ENCODE measurements around the gene UBQLN4. TPM values are rescaled to one million over a fixed set of nuclear protein-coding genes. Genes with fewer than 3 reads are reported as not detected.

UBQLN4 gene
- 12.4 and 36.6 TPM in 2 replicates for total RNA-seq (2014; rRNA removed; shearing (Covaris generic); ENCODE audit: low replicate concordance)

GRCh38 chr1:156053768-156054499 lies at the start of gene UBQLN4:
TSS of gene UBQLN4 (minus strand) at chr1:156053798. CDS start at chr1:156053701, 97 bp downstream.
- in situ Hi-C loops (cut with HindIII; ENCODE audit: low pct_unique_long_range_greater_than_20kb, low sequenced_read_pairs): no loop called here
- DNase-seq (ENCODE audit: low read depth): peak; percentile 49

GRCh38 chr1:156102633-156103511 lies 49.3 kb upstream of the UBQLN4 start:
- in situ Hi-C loops (cut with HindIII; ENCODE audit: low pct_unique_long_range_greater_than_20kb, low sequenced_read_pairs): no loop called here
- no peak for DNase-seq (ENCODE audit: low read depth)

GRCh38 chr1:156101880-156102279 lies 48.3 kb upstream of the UBQLN4 start:
- in situ Hi-C loops (cut with HindIII; ENCODE audit: low pct_unique_long_range_greater_than_20kb, low sequenced_read_pairs): no loop called here
- no peak for DNase-seq (ENCODE audit: low read depth)

GRCh38 chr1:156100205-156100995 lies 46.8 kb upstream of the UBQLN4 start:
- DNase-seq (ENCODE audit: low read depth): no peak

GRCh38 chr1:156099282-156099681 lies 45.7 kb upstream of the UBQLN4 start:
- DNase-seq (ENCODE audit: low read depth): no peak
- in situ Hi-C loops (cut with HindIII; ENCODE audit: low pct_unique_long_range_greater_than_20kb, low sequenced_read_pairs): no loop called here

More at GRCh38 chr1:156100205-156100995, 46.8 kb upstream of the UBQLN4 start:
- in situ Hi-C loops (cut with HindIII; ENCODE audit: low pct_unique_long_range_greater_than_20kb, low sequenced_read_pairs): no loop called here

- in situ Hi-C loops (cut with HindIII; ENCODE audit: low pct_unique_long_range_greater_than_20kb, low sequenced_read_pairs): no loop called here
- DNase-seq (ENCODE audit: low read depth): no peak
Measured at GRCh38 chr1:156098784-156099183, 45.2 kb upstream of the UBQLN4 start.

- DNase-seq (ENCODE audit: low read depth): no peak
- in situ Hi-C loops (cut with HindIII; ENCODE audit: low pct_unique_long_range_greater_than_20kb, low sequenced_read_pairs): no loop called here
Measured at GRCh38 chr1:156097499-156098178, 44.0 kb upstream of the UBQLN4 start.

GRCh38 chr1:156096640-156097391 lies 43.2 kb upstream of the UBQLN4 start:
- in situ Hi-C loops (cut with HindIII; ENCODE audit: low pct_unique_long_range_greater_than_20kb, low sequenced_read_pairs): no loop called here
- DNase-seq (ENCODE audit: low read depth): peak; percentile 80

- in situ Hi-C loops (cut with HindIII; ENCODE audit: low pct_unique_long_range_greater_than_20kb, low sequenced_read_pairs): no loop called here
- DNase-seq (ENCODE audit: low read depth): no peak
Measured at GRCh38 chr1:156095906-156096508, 42.4 kb upstream of the UBQLN4 start.

GRCh38 chr1:156091610-156092009 lies 38.0 kb upstream of the UBQLN4 start:
- in situ Hi-C loops (cut with HindIII; ENCODE audit: low pct_unique_long_range_greater_than_20kb, low sequenced_read_pairs): no loop called here
- DNase-seq (ENCODE audit: low read depth): no peak

GRCh38 chr1:156090840-156091188 lies 37.2 kb upstream of the UBQLN4 start:
- in situ Hi-C loops (cut with HindIII; ENCODE audit: low pct_unique_long_range_greater_than_20kb, low sequenced_read_pairs): no loop called here
- DNase-seq (ENCODE audit: low read depth): peak; percentile 59

GRCh38 chr1:156090138-156090839 lies 36.7 kb upstream of the UBQLN4 start:
- in situ Hi-C loops (cut with HindIII; ENCODE audit: low pct_unique_long_range_greater_than_20kb, low sequenced_read_pairs): no loop called here
- no peak for DNase-seq (ENCODE audit: low read depth)

- DNase-seq (ENCODE audit: low read depth): no peak
- in situ Hi-C loops (cut with HindIII; ENCODE audit: low pct_unique_long_range_greater_than_20kb, low sequenced_read_pairs): no loop called here
Measured at GRCh38 chr1:156089704-156090103, 36.1 kb upstream of the UBQLN4 start.

GRCh38 chr1:156086256-156086662 lies 32.7 kb upstream of the UBQLN4 start:
- no peak for DNase-seq (ENCODE audit: low read depth)
- in situ Hi-C loops (cut with HindIII; ENCODE audit: low pct_unique_long_range_greater_than_20kb, low sequenced_read_pairs): no loop called here

- DNase-seq (ENCODE audit: low read depth): no peak
Measured at GRCh38 chr1:156083800-156084790, 30.5 kb upstream of the UBQLN4 start.

More at GRCh38 chr1:156083800-156084790, 30.5 kb upstream of the UBQLN4 start:
- in situ Hi-C loops (cut with HindIII; ENCODE audit: low pct_unique_long_range_greater_than_20kb, low sequenced_read_pairs): no loop called here

Data from Caki2 (cell line).